Endometrium (tissue), 2 donors: ENCODE measurements around the gene UBB.
"Not testable (repeated sequence)": the region's sequence is repeated elsewhere in the genome, so short reads cannot be mapped to it uniquely, and the experiment has no call there.

Source experiments
- FAIRE-seq: peaks from 2 replicates; lab custom pipeline; 2012; peaks lifted over from hg19 to GRCh38; lab: Jason Lieb, UNC
- donor health status: control.
- donor health status: control.

The UBB gene

DNA sequence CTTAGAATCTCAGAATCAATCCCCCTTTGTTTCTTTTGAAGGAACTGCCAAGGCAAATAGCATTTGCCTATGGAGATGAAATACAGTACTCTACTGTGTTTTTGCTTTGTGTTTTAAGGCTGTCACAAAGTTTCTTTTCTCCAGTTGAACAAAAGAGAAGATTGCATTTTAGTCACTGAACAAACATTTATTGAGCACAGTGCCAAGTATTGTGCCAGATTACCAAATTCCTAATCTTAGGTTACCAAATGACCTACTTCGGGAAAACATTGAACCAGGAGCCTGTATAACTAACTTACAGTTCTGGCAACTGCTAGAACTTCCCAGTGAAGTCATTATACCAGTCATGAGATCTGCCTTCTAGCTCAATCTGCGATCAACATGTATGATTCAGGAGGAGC is 3.0 kb upstream of the UBB start:
- FAIRE-seq = no peak

DNA sequence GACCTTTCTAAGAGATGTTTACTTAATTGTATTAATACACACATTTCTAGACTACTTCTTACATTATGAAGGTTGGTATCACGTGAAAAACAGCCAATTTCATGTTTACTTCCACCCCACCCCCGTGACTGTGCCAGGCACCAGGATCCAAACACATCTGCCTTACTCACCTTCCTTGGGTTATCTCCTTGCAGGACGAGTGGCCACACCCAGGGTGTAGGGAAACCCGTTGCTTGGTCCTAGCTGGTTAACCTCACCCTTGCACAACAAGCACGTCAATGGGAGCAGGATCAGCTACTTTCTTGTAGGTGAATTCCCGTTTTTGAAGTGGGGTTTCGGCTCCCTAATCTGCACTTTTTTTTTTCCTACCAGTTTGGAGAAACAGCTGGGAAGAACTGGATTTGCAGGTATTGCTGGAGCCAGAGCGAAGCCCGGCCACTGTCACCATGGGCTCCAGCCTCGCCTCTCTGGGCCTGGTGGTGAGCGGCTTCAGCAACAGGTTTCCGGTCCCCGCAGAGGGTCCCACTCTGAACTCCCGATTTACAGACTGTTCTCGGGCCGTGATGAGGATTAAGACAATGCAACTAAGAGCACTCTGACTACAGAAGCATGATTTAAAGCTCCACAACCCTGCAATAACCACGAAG is 2.1 kb upstream of the UBB start:
- no peak for FAIRE-seq

DNA sequence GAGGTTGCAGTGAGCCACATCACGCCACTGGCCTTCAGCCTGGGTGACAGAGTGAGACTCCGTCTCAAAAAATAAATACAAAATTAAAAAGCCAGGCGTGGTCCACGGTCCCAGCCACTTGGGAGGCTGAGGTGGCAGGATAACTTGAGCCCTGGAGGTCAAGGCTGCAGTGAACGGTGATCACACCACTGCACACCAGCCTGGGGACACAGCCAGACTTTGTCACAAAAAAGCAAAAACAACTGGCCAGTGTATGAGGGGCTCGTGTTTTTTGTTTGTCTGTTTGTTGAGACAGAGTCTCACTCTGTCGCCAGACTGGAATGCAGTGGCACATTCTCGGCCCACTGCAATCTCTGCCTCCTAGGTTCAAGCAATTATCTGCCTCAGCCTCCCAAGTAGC is 1.2 kb upstream of the UBB start:
- no peak for FAIRE-seq

DNA sequence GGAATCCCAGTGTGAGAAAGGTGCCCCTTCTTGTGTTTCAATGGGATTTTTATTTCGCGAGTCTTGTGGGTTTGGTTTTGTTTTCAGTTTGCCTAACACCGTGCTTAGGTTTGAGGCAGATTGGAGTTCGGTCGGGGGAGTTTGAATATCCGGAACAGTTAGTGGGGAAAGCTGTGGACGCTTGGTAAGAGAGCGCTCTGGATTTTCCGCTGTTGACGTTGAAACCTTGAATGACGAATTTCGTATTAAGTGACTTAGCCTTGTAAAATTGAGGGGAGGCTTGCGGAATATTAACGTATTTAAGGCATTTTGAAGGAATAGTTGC is 567 bp downstream of the UBB start:
- FAIRE-seq = no peak

DNA sequence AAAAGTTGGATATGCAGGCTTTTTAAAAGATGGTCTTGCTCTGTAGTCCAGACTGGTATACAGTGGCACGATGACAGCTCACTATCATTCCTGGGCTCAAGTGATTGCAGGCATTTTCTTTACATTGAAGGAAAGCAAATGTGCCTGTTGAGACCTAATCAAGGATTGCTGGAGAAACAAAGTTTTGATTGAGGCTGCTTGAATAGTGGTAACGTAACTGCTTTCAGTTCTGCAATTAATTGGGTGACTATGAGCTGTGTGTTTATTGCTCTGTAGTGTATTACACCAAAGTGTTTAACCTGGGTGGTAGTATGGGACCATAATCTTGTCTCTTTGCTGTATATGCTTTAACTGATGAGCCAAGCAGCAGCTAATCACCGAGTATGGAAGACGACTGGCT is 2.3 kb downstream of the UBB start:
- FAIRE-seq = no peak

DNA sequence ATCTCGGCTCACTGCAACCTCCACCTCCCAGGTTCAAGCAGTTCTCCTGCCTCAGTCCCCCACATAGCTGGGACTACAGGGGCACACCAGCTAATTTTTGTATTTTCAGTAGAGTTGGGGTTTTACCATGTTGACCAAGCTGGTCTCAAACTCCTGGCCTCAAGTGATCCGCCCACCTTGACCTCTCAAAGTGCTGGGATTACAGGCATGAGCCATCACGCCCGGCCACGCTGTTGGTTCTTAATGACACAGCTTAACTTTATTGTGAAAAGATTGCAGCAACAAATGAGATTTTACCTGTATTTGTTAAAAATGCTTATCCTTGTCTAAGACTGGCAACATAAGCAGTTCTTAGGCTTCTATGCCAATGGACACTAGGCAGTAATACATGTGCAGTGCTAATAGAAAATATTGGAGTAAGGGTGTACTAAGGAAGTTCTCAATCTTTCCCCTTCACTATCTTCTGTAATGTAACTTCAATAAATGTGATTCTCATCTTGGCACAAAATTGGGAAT is 2.9 kb downstream of the UBB start:
- FAIRE-seq = no peak

DNA sequence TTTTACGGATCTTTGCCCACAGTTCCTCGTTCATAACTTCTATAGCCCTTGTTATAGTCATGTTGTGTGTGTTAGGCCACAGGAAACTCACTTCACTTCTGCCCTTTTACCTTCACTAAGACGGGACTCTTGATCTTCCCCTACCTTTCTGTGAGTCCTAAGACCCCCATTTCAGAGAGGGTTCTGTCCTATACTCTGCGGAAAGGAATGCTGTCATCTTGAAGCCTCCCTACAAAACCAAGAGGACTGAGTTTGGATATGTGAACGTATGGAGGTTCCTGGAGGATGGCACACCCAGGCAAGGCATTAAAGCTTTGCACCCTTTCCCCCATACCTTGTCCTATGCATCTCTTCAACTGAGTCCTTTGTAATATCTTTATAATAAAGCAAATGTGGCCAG is 3.7 kb downstream of the UBB start:
- FAIRE-seq = no peak

DNA sequence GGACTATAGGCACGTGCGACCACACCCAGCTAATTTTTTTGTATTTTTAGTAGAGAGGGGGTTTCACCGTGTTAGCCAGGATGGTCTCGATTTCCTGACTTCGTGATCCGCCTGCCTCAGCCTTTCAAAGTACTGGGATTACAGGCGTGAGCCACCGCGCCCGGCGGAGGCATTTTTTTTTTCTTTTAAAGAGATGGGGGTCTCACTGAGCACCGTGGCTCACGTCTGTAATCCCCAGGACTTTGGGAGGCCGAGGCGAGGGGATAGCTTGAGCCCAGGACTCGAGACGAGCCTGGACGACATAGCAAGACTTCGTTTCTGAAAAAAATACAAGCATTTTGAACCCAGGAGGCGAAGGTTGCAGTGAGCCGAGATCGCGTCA is 5.2 kb downstream of the UBB start:
- not testable (repeated sequence) for FAIRE-seq

DNA sequence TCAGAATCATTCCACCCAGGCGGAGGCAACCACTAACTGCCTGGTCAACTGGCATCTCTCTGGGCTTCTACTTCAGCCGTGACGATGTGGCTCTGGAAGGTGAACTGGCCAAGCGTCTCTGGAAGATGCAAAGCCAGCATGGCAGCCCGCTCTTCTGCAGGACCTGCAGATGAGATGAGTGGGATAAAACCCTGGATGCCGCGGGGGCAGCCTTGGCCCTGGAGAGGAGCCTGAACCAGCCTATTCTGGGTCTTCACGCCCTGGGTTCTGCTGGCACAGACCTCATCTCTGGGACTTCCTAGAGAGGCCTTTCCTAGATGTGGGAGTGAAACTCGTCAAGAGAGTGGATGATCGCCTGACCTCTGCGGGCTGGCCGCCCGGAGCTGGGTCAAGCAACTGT is 10.6 kb downstream of the UBB start:
- FAIRE-seq = no peak

DNA sequence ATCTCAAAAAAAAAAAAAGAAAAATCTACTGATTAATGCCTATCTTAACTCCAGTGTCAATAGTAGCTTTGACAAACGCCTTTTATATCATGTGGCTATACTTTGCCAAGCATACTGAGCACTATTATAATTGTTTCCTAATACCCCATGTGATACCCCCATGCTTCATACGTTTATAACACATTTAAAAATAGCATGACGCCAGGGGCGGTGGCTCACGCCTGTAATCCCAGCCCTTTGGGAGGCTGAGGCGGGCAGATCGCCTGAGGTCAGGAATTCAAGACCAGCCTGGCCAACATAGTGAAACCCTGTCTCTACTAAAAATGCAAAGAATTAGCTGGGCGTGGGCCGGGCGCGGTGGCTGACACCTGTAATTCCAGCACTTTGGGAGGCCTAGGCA is 11.6 kb downstream of the UBB start:
- not testable (repeated sequence) for FAIRE-seq

DNA sequence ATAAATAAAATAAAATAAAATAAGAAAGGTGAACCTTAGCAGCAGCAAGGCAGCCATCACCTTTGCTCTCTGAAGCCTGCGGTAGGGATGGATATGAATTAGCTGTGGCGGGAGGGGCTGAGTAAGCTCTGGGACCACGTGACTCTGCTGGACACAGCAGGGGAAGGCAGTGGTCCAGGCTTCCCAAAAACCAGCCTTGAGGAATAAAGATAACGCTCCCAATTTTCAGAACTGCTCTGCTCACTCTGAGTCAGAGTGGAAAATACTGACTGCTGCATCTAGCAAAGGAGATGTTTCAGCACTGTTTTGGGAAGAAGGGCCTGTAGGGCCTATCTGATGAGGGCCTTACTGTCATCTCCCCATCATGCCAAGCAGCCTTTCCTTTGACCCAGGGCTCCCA is 15.0 kb downstream of the UBB start:
- FAIRE-seq = not testable (repeated sequence)

DNA sequence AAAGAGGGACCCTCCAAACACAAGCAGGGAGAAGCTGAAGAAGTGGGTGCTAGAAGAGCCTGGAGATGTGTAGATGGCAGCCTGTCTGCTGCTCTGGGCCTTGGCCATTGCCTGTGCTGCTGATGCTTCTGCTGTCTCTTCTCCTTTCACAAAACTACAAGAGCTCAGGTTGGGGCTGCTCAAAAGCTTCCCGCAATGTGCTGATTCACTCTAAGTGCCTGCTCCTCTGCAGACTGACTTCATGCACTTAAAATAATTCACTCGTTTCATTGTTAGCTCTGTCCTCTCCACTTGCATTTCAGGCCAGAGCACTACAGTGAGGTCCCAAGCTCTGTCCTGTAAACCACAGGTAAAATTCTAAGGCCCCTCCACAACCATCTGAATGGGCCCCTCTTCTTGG is 15.8 kb downstream of the UBB start:
- not testable (repeated sequence) for FAIRE-seq

DNA sequence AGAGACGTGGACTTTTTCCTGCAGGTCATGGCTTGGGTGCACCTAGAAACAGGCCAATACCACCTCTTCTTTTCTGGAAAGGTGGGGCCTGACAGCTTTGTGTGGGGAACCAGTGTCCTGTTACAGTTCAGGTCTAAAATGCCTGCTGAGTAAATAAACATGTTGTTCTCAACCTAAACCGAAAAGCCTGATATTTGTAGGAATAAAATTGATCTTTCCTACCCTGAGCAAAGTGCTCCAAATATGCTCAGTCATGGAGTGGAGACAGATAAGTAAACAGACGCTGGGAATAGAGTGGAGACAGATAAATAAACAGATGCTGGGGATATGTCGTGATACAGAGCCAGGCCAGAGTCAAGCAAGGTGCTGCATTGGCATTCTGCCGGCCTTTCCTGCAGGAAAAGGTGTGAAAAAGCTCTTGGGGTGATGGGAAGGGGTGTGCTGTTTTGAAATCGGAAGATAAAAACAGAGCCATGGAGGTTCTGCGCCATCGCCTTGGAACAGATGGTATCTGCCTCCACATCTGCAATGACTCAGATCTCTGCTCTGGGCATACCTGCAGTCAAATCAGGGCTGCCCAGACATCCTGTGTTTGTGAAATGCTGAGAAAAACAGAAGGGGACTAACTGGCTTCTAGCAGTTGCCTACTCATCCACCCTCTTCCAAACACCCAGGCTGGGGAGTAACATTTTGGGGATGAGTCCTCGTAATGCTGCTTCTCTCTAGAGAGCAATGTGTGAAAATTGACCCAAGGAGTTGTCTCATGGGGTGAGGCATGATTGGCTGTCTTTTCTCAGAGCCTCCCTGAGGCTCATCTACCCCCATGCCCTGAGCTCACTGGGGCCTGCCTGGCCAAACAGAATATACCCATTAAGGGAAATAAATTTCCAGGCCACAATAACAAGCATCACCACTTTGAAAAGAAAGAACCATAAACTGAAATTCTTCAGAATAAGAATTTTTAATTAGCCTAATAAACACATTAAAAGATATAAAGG is 17.7 kb downstream of the UBB start:
- FAIRE-seq = no peak

DNA sequence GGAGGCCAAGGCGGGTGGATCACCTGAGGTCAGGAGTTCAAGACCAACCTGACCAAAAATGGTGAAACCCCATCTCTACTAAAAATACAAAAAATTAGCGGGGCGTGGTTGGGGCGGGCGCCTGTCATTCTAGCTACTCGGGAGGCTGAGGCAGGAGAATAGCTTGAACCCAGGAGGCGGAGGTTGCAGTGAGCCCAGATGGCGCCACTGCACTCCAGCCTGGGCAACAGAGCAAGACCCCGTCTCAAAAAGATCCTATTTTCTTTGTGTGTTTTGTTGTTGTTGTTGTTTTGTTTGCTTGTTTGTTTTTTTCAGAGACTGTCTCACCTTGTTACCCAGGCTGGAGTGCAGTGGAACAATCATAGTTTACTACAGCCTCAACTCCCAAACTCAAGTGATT is 23.0 kb downstream of the UBB start:
- FAIRE-seq = not testable (repeated sequence)

DNA sequence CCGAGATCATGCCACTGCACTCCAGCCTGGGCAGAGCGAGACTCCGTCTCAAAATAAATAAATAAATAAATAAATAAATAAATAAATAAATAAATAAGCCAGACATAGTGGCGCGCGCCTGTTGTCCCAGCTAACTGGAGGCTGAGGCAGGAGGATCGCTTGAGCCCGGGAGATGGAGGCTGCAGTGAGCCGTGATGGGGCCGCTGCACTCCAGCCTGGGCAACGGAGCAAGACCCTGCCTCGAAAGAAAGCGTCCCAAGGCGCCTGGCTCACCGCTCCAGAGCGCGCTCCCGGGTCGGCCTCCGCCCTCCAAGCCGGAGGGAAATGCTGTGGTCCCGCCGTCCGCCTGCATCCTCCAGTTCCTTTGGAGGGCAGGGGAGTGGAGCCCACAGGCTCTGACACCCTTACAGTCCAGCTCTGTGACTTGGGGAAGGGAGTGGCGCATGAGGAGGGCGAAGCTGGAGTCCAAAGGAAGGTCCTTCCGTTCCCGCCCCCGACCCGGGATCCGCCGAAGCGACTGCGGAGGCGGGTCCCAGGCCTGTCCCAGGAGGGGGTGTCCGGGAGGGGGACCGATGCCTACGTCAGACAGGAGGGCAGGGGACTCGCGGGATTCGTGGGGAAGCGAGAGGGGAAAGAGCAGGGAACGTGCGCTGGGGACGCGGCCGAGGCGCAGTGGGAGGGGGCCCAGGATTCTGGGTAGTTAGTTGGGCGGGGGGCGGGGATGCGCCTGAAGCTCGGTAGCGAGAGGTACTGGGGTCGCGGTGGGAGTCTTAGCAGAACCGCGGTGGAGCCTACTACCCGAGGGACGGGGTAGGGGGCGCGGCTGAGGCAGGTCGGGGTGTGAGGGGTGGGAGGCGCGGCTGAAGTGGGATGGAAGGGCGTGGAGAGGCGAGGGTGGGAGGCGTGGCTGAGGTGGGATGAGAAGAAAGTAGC is 26.1 kb downstream of the UBB start:
- no peak for FAIRE-seq

DNA sequence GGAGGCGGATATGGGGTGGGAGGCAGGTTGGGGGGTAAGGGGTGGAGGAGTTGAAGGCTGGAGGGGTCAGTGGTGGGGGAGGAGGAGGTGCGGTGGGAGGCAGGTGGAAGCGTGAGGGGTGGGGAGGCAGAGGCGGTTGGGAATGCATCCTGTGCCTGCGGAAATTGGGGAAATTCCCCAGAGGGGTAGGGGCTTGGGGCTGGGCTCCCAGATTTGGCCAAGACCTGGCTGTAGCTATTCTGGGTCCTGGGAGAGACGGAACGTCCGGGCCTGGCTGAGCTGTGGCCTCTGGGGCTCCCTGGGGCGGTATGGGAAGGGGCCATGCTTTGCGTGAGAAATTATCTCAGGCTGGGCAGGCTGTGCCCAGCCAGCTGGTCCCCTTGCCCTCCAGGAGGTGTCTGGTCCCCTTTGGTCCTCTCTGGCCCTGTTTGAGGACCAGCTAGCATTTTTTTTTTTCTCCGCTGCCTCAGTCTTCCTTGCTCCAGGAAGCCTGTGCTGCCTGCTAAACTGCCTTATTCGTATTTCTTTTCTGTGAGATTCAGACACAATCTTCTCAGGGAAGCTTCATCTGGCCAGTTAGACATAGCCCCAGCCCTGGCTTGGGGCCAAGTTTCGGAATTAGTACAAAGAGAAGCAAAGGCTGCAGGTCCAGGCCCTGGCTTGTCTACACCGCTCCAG is 27.2 kb downstream of the UBB start:
- FAIRE-seq = no peak

DNA sequence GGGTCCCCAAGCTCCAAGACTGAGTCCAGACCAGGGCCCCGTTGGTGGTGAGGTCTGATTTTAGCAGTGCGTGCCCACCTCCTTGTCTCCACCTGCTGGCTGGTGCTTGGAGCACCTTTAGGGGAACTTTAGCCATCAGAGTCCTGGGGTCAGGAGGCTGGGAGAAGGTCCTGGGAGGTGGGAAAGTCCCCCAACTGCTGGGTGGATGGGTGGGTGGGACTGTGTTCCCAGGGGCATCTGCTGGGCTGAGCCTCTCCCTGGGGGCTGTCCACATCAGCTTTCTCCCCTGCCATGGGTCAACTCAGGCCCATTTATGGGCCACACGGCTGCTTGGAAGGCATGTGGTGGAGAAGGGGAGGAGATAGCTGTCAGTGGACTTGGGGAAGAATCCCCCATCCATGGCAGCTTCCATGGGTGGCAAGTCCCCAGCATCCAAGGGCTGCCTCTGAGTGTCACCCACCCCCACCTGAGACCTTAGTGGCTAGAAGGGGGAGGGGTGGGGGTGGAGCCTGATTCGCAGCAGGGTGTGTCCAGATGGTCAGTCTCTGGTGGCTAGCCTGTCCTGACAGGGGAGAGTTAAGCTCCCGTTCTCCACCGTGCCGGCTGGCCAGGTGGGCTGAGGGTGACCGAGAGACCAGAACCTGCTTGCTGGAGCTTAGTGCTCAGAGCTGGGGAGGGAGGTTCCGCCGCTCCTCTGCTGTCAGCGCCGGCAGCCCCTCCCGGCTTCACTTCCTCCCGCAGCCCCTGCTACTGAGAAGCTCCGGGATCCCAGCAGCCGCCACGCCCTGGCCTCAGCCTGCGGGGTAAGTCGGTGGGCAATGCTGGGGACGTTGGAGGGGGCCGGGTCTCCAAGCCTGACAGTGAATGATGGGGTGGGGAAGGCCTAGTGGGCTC is 34.4 kb downstream of the UBB start, which contains the start of gene TRPV2:
TSS of gene TRPV2 (plus strand) at position 541 of the 894 bp plus-strand sequence. CDS start 2,098 bp downstream, outside the sequence.
- FAIRE-seq = no peak

DNA sequence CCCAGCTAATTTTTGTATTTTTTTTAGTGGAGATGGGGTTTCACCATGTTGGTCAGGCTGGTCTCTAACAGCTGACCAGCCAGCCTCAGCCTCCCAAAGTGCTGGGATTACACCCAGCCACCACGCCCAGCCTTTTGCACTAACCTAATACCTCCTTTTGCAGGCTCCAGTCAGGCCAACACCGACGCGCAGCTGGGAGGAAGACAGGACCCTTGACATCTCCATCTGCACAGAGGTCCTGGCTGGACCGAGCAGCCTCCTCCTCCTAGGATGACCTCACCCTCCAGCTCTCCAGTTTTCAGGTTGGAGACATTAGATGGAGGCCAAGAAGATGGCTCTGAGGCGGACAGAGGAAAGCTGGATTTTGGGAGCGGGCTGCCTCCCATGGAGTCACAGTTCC is 36.5 kb downstream of the UBB start:
- no peak for FAIRE-seq

DNA sequence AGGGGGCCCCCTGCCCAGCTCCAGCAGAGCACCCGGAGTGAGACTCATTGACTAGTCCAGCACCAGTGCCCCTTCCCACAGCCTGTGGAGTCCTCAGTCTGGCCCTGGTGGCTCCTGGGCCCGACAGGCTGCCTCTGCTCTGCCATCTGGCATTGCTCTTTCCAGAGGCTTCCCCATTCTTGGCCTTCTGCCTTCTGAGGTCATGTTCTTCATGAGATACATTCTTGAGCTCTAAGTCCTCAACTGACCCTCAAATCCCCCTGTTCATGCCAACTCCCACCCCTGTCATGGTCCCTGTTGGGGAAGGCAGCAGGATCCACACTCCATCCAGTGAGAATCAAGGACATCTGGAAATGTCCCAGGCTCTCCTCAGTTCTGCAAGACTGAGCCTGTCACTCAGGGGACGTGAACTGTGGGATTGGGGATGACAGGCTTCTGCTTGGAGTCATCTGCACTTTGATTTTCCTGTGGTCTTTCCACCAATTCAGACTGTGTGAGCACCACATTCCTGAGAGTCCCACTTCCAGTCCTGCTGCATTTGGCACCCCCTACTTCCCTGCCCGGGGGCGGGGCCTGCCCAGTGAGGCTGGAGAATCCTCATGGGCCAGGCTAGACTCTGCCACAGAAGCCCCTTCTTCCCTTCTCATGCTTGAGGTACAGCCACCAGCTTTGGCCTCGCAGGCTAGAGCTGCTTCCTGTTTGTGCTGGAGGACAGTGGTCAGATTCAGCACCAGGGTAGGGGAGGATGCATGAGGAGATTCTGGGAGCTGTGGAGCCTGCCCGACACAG is 37.2 kb downstream of the UBB start:
- FAIRE-seq = no peak

DNA sequence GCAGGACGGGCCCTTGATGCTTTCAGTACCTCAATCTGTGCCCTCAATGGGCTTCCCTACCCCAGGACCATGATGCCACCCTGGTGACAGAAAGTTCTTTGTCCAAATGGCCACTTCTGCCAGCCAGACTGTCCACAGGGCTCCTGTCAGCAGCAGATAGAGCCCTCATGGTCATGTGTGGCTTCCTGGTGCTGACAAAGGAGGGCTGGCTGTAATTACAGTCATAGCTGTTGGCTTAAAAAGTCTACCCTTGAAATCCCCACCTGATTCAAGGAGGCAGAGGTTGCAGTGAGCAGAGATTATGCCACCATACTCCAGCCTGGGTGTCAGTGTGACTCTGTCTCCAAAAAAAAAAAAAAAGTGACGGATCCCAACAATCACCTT is 37.8 kb downstream of the UBB start:
- FAIRE-seq = no peak
